Esophagus muscularis mucosa (tissue), 3 donors: ENCODE measurements around the gene PCSK4.

Experiments used
- POLR2A ChIP-seq: fragments of 450-650 bp; IDR thresholded peaks from one replicate; pipeline ENCODE4 v1.6.1; 2017; ENCODE audit warnings: antibody characterized with exemption, moderate library complexity, mild to moderate bottlenecking, low read depth
- POLR2AphosphoS5 ChIP-seq, 2 donors: sonication (generic); formaldehyde crosslinking; IDR thresholded peaks; one replicate each; pipeline ENCODE4 v1.6.1; 2017; ENCODE audit warnings: antibody characterized with exemption in 2 of 2
- TF ChIP-seq, protein P1 (sequence below), 3 experiments: fragments of 200-600 bp in 2 of 3; fragments of 450-650 bp in 1 of 3; sonication (generic) in 2 of 3; IDR thresholded peaks; one replicate each; pipeline ENCODE4 v1.5.1; 2017 to 2019; ENCODE audit warnings: antibody characterized with exemption in 3 of 3, mild to moderate bottlenecking in 2 of 3, moderate library complexity in 1 of 3

DNA sequence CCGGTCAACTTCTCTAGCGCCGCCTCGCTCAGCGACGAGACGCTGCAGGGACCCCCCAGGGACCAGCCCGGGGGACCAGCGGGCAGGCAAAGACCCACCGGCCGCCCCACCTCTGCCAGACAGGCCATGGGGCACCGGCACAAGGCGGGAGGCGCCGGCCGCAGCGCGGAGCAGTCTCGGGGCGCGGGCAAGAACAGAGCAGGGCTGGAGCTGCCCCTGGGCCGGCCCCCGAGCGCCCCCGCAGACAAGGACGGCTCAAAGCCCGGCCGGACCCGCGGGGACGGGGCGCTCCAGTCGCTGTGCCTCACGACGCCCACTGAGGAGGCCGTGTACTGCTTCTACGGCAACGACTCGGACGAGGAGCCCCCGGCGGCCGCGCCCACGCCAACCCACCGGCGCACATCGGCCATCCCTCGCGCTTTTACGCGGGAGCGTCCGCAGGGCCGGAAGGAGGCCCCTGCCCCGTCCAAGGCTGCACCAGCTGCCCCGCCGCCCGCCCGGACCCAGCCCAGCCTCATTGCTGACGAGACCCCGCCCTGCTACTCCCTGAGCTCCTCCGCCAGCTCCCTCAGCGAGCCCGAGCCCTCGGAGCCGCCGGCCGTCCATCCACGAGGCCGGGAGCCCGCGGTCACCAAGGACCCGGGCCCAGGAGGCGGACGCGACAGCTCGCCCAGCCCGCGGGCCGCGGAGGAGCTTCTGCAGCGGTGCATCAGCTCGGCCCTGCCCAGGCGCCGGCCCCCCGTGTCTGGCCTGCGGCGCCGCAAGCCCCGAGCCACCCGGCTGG, 22.5 kb downstream of the PCSK4 start:
- TF ChIP-seq POLR2AphosphoS5 (IDR thresholded peaks at IDR 0.05) (no peak), POLR2A (no peak)
- TF ChIP-seq, protein P1, sequence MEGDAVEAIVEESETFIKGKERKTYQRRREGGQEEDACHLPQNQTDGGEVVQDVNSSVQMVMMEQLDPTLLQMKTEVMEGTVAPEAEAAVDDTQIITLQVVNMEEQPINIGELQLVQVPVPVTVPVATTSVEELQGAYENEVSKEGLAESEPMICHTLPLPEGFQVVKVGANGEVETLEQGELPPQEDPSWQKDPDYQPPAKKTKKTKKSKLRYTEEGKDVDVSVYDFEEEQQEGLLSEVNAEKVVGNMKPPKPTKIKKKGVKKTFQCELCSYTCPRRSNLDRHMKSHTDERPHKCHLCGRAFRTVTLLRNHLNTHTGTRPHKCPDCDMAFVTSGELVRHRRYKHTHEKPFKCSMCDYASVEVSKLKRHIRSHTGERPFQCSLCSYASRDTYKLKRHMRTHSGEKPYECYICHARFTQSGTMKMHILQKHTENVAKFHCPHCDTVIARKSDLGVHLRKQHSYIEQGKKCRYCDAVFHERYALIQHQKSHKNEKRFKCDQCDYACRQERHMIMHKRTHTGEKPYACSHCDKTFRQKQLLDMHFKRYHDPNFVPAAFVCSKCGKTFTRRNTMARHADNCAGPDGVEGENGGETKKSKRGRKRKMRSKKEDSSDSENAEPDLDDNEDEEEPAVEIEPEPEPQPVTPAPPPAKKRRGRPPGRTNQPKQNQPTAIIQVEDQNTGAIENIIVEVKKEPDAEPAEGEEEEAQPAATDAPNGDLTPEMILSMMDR (IDR thresholded peaks at IDR 0.05), result no peak
